Smooth muscle cell (in vitro differentiated cells): Measurements from ENCODE around the gene NINJ1. TPM values are rescaled to one million over a fixed set of nuclear protein-coding genes. Genes with fewer than 3 reads are reported as not detected.

Source experiments
- DNase-seq: peaks from one replicate; lab custom pipeline; 2025; ENCODE audit not compliant: unreplicated experiment; lab: John Stamatoyannopoulos, UW
- H2AFZ ChIP-seq: fragments of 200-600 bp; sonication (generic); 2 replicates; pipeline ENCODE4 v1.6.0; 2016; ENCODE audit warnings: antibody characterized with exemption, low read depth, mild to moderate bottlenecking
- H3F3A ChIP-seq: fragments of 200-600 bp; sonication (generic); 2 replicates; pipeline ENCODE4 v1.6.0; 2017; ENCODE audit warnings: antibody characterized with exemption, low read depth
- H3K27ac ChIP-seq: fragments of 200-600 bp; sonication (generic); 2 replicates; pipeline ENCODE4 v1.5.1; 2016; ENCODE audit warnings: low read depth, mild to moderate bottlenecking
- H3K27me3 ChIP-seq: fragments of 200-600 bp; sonication (generic); 2 replicates; pipeline ENCODE4 v1.6.1; 2016; ENCODE audit warnings: low read depth, mild to moderate bottlenecking
- H3K36me3 ChIP-seq: fragments of 200-600 bp; sonication (generic); 2 replicates; pipeline ENCODE4 v1.5.1; 2016; ENCODE audit warnings: low read depth
- H3K4me1 ChIP-seq: fragments of 200-600 bp; sonication (generic); 2 replicates; pipeline ENCODE4 v1.5.1; 2016; ENCODE audit warnings: low read depth
- H3K4me2 ChIP-seq: fragments of 200-600 bp; sonication (generic); 2 replicates; pipeline ENCODE4 v1.6.0; 2016; ENCODE audit warnings: mild to moderate bottlenecking
- H3K4me3 ChIP-seq: fragments of 200-600 bp; sonication (generic); 2 replicates; pipeline ENCODE4 v1.5.1; 2016; ENCODE audit warnings: mild to moderate bottlenecking
- H3K79me2 ChIP-seq: fragments of 200-600 bp; sonication (generic); 2 replicates; pipeline ENCODE4 v1.6.0; 2016; ENCODE audit warnings: low read depth, mild to moderate bottlenecking
- H3K9ac ChIP-seq: fragments of 200-600 bp; sonication (generic); 2 replicates; pipeline ENCODE4 v1.6.0; 2016; ENCODE audit warnings: low read depth
- H3K9me3 ChIP-seq: fragments of 200-600 bp; sonication (generic); replicated peaks from 2 replicates; pipeline ENCODE4 v1.5.1; 2016; ENCODE audit warnings: low read depth
- H4K20me1 ChIP-seq: fragments of 200-600 bp; sonication (generic); 2 replicates; pipeline ENCODE4 v1.6.0; 2016; ENCODE audit warnings: low read depth
- CTCF ChIP-seq: fragments of 200-600 bp; sonication (generic); IDR thresholded peaks from 2 replicates; pipeline ENCODE4 v1.5.1; 2017; ENCODE audit warnings: borderline replicate concordance, mild to moderate bottlenecking, antibody characterized with exemption; ENCODE audit not compliant: insufficient read depth, poor library complexity, severe bottlenecking
- WGBS: methylation state at CpG from one replicate; pipeline ENCODE4 v1.1.7; 2016; ENCODE audit warnings: low lambda C conversion rate; 5-methylcytosine and 5-hydroxymethylcytosine counted together
- polyA plus RNA-seq: library from polyadenylated mRNA; unstranded; fragments of >200 nt; fragmentation: Nextera tagmentation; extraction: Ambion mirVana; gene quantifications from 2 replicates; pipeline ENCODE4 v1.2.1, GENCODE V29; 2016
- total RNA-seq: library from RNA; depleted of rRNA; stranded (reverse); fragments of >200 nt; gene quantifications from 2 replicates; pipeline ENCODE4 v1.2.3, GENCODE V29; 2014

Gene NINJ1
- total and polyA plus RNA-seq, 2 experiments from 2014 or later, result 34.3 to 53.7 TPM

GRCh38 chr9:93116072-93116961 lies 17.7 kb downstream of the NINJ1 start:
- H3K27me3 ChIP-seq, result no peaks in the 10 kb centered on the region
- WGBS, result 81% methylated on average over 17 of the region's 17 CpGs
- H3K4me3 ChIP-seq, result no peak overlapping the region
- no peaks in the 10 kb centered on the region for H3K9me3 ChIP-seq
- no peaks in the 10 kb centered on the region for H3F3A ChIP-seq
- no peak overlapping the region for H3K9ac ChIP-seq
- no peak overlapping the region for H3K27ac ChIP-seq
- no peak for TF ChIP-seq CTCF
- no peaks in the 10 kb centered on the region for H3K79me2 ChIP-seq
- no peak for DNase-seq
- peaks cover 7% of the 10 kb centered on the region for H4K20me1 ChIP-seq
- H3K36me3 ChIP-seq, result no peaks in the 10 kb centered on the region
- H3K4me1 ChIP-seq, result no peaks in the 10 kb centered on the region
- H3K4me2 ChIP-seq, result no peak overlapping the region
- no peak overlapping the region for H2AFZ ChIP-seq

GRCh38 chr9:93115486-93116071 lies 18.5 kb downstream of the NINJ1 start:
- H3K4me2 ChIP-seq, result no peak overlapping the region
- no peak for DNase-seq
- peaks cover 14% of the 10 kb centered on the region for H4K20me1 ChIP-seq
- no CpG with 5 or more reads among the region's 3 CpGs for WGBS
- H3K4me1 ChIP-seq, result no peaks in the 10 kb centered on the region
- H3F3A ChIP-seq, result no peaks in the 10 kb centered on the region
- H3K79me2 ChIP-seq, result no peaks in the 10 kb centered on the region
- H3K9ac ChIP-seq, result no peak overlapping the region
- no peak overlapping the region for H3K27ac ChIP-seq
- TF ChIP-seq CTCF, result no peak
- no peaks in the 10 kb centered on the region for H3K36me3 ChIP-seq
- no peak overlapping the region for H2AFZ ChIP-seq
- H3K27me3 ChIP-seq, result no peaks in the 10 kb centered on the region
- no peaks in the 10 kb centered on the region for H3K9me3 ChIP-seq
- no peak overlapping the region for H3K4me3 ChIP-seq

- DNase-seq, result no peak
- Histone ChIP-seq H4K20me1 (peaks cover 20% of the 10 kb centered on the region), H3K27me3 (no peaks in the 10 kb centered on the region), H2AFZ (no peak overlapping the region), H3K4me1 (no peaks in the 10 kb centered on the region), H3K9ac (no peak overlapping the region), H3F3A (no peaks in the 10 kb centered on the region), H3K9me3 (no peaks in the 10 kb centered on the region), H3K27ac (no peak overlapping the region), H3K79me2 (no peaks in the 10 kb centered on the region), H3K4me3 (no peak overlapping the region), H3K4me2 (no peak overlapping the region), H3K36me3 (no peaks in the 10 kb centered on the region)
- 89% methylated on average over 5 of the region's 5 CpGs for WGBS
- no peak for TF ChIP-seq CTCF
These were observed 19.1 kb downstream of the NINJ1 start for GRCh38 chr9:93114984-93115335.
